HepG2 (cell line): ENCODE data around the gene SSC4D. TPM values are rescaled to one million over a fixed set of nuclear protein-coding genes. Genes with fewer than 3 reads are reported as not detected.

Source experiments
- HNRNPH1 ChIP-seq: fragments of 200-400 bp; formaldehyde crosslinking; optimal IDR thresholded peaks from 2 replicates; pipeline ENCODE3; 2017; ENCODE audit warnings: mild to moderate bottlenecking, low read depth, low read length
- KMT2B ChIP-seq: IDR thresholded peaks from 2 replicates; pipeline ENCODE4 v1.6.1; 2016; ENCODE audit warnings: missing genetic modification reagents, missing compliant biosample characterization
- PRMT3 ChIP-seq: sonication (generic); formaldehyde crosslinking; IDR thresholded peaks from 2 replicates; pipeline ENCODE4 v1.8.1; 2022; ENCODE audit warnings: low read depth, mild to moderate bottlenecking, moderate library complexity, missing genetic modification reagents, borderline replicate concordance
- RFX1 ChIP-seq: fragments of 450-650 bp; IDR thresholded peaks from 2 replicates; pipeline ENCODE4 v1.6.1; 2017
- ZBTB3 ChIP-seq: sonication (generic); formaldehyde crosslinking; IDR thresholded peaks from 2 replicates; pipeline ENCODE4 v1.4.0; 2020; ENCODE audit warnings: low read depth, mild to moderate bottlenecking, moderate library complexity, missing genetic modification reagents, borderline replicate concordance
- ZNF460 ChIP-seq: sonication (generic); formaldehyde crosslinking; IDR thresholded peaks from 2 replicates; pipeline ENCODE4 v1.5.1; 2020; ENCODE audit warnings: missing genetic modification reagents, mild to moderate bottlenecking, borderline replicate concordance
- ZNF577 ChIP-seq: sonication (generic); formaldehyde crosslinking; IDR thresholded peaks from 2 replicates; pipeline ENCODE4 v1.4.0; 2020; ENCODE audit warnings: mild to moderate bottlenecking, low read depth, missing genetic modification reagents, borderline replicate concordance
- ZNF772 ChIP-seq: sonication (generic); formaldehyde crosslinking; IDR thresholded peaks from 2 replicates; pipeline ENCODE4 v1.5.0; 2020; ENCODE audit warnings: mild to moderate bottlenecking, missing genetic modification reagents
- ZSCAN22 ChIP-seq: sonication (generic); formaldehyde crosslinking; IDR thresholded peaks from 2 replicates; pipeline ENCODE4 v1.4.0; 2020; ENCODE audit warnings: mild to moderate bottlenecking, missing genetic modification reagents
- polyA plus RNA-seq, 8 experiments: library from polyadenylated mRNA; depleted of rRNA in 3 of 8; stranded (reverse) in 7 of 8; unstranded in 1 of 8; fragments of >200 nt; fragmentation: Illumina TruSeq in 4 of 8; extraction: Trizol in 4 of 8; gene quantifications; 2 replicates each; pipeline versions ENCODE4 v1.2.1 to v1.2.3, GENCODE V29; 2011 to 2016; ENCODE audit warnings: low read depth in 4 of 8, missing spikeins in 1 of 8, mixed read lengths in 1 of 8; ENCODE audit not compliant: insufficient read depth in 1 of 8
- total RNA-seq, 5 experiments: library from RNA; depleted of rRNA; stranded (reverse); fragments of >200 nt; fragmentation: Illumina TruSeq; extraction: Trizol; gene quantifications; 2 replicates each; pipeline ENCODE4 v1.2.3, GENCODE V29; 2016; ENCODE audit warnings: low read depth in 1 of 5
- TF ChIP-seq, protein P1 (sequence below): sonication (generic); formaldehyde crosslinking; IDR thresholded peaks from 2 replicates; pipeline ENCODE4 v1.4.0; 2020; ENCODE audit warnings: low read depth, mild to moderate bottlenecking, missing genetic modification reagents
- TF ChIP-seq, protein P2 (sequence below): sonication (generic); formaldehyde crosslinking; conservative IDR thresholded peaks from 2 replicates; pipeline ENCODE4 v1.4.0; 2020; ENCODE audit warnings: mild to moderate bottlenecking, missing genetic modification reagents, moderate library complexity
- TF ChIP-seq, protein P3 (sequence below): sonication (generic); formaldehyde crosslinking; IDR thresholded peaks from 2 replicates; pipeline ENCODE4 v1.4.0; 2020; ENCODE audit warnings: missing genetic modification reagents, borderline replicate concordance
- TF ChIP-seq, protein P4 (sequence below): sonication (generic); formaldehyde crosslinking; IDR thresholded peaks from 2 replicates; pipeline ENCODE4 v1.8.0; 2022; ENCODE audit warnings: missing genetic modification reagents, mild to moderate bottlenecking, moderate library complexity, borderline replicate concordance
- TF ChIP-seq, protein P5 (sequence below): sonication (generic); formaldehyde crosslinking; IDR thresholded peaks from 2 replicates; pipeline ENCODE4 v1.5.0; 2020; ENCODE audit warnings: mild to moderate bottlenecking, missing genetic modification reagents

The SSC4D gene
- total and polyA plus RNA-seq, 2 of the 13 experiments (the other 11 are each of a cell fraction or from before 2014, with no cell fraction given): 33.3 to 63.8 TPM

DNA sequence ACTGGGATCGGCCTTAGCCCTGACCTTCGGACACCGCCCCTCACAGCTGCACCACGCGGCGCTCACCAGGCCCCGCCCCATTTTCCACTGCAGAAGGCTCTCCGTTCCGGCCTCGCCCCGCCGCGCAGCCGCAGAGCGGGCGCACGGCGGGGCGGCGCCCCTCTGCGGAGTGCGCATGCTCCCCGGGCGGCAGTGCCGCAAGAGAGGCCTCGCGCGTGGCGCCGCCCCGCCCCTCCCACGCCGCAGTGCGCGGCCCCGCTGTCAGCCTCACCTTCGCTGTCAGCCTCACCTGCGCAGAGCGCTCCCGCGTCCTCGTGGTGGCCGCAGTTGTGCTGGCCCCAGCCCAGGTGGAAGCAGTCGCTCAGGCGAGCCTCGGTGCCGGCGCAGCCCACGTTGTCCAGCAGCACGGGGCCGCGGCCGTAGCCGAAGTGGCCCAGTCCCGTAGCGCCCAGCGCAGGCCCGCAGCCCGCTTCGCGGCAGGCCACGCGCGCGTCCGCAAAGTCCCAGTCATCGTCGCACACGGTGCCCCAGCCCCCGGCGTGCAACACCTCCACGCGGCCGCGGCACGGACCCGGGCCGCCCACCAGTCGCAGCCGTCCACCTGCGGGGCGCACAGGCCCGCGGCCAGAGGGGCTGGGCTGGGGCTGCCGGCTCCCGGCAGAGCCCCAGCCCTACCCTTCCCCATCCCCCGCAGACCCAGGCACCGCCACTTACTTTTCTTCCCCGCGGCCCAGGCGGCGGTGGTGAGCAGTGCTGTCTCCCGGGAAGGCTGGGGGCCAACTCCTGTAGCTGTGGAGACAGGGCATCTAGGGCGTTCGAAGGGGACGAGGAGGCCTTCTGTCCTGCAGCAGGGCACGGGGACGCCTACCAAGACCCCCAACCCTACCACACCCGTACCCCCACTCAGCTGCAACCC is 16.1 kb downstream of the SSC4D start (continued):
- TF ChIP-seq ZNF460 (no peak), ZSCAN22 (CRISPR knock-in tag) (no peak), ZBTB3 (CRISPR knock-in tag) (no peak), ZNF772 (no peak), ZNF577 (no peak; the same call in 1 of the 2 replicates), RFX1 (no peak), HNRNPH1 (no peak), KMT2B (CRISPR knock-in tag) (peak; percentile 64), PRMT3 (0 out of 2 replicates have a peak, but pooled peaks have one; percentile 59)
- TF ChIP-seq, protein P1, sequence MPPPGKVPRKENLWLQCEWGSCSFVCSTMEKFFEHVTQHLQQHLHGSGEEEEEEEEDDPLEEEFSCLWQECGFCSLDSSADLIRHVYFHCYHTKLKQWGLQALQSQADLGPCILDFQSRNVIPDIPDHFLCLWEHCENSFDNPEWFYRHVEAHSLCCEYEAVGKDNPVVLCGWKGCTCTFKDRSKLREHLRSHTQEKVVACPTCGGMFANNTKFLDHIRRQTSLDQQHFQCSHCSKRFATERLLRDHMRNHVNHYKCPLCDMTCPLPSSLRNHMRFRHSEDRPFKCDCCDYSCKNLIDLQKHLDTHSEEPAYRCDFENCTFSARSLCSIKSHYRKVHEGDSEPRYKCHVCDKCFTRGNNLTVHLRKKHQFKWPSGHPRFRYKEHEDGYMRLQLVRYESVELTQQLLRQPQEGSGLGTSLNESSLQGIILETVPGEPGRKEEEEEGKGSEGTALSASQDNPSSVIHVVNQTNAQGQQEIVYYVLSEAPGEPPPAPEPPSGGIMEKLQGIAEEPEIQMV (CRISPR knock-in tag): no peak
- TF ChIP-seq, protein P2, sequence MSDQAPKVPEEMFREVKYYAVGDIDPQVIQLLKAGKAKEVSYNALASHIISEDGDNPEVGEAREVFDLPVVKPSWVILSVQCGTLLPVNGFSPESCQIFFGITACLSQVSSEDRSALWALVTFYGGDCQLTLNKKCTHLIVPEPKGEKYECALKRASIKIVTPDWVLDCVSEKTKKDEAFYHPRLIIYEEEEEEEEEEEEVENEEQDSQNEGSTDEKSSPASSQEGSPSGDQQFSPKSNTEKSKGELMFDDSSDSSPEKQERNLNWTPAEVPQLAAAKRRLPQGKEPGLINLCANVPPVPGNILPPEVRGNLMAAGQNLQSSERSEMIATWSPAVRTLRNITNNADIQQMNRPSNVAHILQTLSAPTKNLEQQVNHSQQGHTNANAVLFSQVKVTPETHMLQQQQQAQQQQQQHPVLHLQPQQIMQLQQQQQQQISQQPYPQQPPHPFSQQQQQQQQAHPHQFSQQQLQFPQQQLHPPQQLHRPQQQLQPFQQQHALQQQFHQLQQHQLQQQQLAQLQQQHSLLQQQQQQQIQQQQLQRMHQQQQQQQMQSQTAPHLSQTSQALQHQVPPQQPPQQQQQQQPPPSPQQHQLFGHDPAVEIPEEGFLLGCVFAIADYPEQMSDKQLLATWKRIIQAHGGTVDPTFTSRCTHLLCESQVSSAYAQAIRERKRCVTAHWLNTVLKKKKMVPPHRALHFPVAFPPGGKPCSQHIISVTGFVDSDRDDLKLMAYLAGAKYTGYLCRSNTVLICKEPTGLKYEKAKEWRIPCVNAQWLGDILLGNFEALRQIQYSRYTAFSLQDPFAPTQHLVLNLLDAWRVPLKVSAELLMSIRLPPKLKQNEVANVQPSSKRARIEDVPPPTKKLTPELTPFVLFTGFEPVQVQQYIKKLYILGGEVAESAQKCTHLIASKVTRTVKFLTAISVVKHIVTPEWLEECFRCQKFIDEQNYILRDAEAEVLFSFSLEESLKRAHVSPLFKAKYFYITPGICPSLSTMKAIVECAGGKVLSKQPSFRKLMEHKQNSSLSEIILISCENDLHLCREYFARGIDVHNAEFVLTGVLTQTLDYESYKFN (CRISPR knock-in tag): 0 out of 2 replicates have a peak, but pooled peaks have one; percentile 6
- TF ChIP-seq, protein P3, sequence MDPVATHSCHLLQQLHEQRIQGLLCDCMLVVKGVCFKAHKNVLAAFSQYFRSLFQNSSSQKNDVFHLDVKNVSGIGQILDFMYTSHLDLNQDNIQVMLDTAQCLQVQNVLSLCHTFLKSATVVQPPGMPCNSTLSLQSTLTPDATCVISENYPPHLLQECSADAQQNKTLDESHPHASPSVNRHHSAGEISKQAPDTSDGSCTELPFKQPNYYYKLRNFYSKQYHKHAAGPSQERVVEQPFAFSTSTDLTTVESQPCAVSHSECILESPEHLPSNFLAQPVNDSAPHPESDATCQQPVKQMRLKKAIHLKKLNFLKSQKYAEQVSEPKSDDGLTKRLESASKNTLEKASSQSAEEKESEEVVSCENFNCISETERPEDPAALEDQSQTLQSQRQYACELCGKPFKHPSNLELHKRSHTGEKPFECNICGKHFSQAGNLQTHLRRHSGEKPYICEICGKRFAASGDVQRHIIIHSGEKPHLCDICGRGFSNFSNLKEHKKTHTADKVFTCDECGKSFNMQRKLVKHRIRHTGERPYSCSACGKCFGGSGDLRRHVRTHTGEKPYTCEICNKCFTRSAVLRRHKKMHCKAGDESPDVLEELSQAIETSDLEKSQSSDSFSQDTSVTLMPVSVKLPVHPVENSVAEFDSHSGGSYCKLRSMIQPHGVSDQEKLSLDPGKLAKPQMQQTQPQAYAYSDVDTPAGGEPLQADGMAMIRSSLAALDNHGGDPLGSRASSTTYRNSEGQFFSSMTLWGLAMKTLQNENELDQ (CRISPR knock-in tag): no peak
- TF ChIP-seq, protein P4, sequence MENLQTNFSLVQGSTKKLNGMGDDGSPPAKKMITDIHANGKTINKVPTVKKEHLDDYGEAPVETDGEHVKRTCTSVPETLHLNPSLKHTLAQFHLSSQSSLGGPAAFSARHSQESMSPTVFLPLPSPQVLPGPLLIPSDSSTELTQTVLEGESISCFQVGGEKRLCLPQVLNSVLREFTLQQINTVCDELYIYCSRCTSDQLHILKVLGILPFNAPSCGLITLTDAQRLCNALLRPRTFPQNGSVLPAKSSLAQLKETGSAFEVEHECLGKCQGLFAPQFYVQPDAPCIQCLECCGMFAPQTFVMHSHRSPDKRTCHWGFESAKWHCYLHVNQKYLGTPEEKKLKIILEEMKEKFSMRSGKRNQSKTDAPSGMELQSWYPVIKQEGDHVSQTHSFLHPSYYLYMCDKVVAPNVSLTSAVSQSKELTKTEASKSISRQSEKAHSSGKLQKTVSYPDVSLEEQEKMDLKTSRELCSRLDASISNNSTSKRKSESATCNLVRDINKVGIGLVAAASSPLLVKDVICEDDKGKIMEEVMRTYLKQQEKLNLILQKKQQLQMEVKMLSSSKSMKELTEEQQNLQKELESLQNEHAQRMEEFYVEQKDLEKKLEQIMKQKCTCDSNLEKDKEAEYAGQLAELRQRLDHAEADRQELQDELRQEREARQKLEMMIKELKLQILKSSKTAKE (CRISPR knock-in tag): no peak
- TF ChIP-seq, protein P5, sequence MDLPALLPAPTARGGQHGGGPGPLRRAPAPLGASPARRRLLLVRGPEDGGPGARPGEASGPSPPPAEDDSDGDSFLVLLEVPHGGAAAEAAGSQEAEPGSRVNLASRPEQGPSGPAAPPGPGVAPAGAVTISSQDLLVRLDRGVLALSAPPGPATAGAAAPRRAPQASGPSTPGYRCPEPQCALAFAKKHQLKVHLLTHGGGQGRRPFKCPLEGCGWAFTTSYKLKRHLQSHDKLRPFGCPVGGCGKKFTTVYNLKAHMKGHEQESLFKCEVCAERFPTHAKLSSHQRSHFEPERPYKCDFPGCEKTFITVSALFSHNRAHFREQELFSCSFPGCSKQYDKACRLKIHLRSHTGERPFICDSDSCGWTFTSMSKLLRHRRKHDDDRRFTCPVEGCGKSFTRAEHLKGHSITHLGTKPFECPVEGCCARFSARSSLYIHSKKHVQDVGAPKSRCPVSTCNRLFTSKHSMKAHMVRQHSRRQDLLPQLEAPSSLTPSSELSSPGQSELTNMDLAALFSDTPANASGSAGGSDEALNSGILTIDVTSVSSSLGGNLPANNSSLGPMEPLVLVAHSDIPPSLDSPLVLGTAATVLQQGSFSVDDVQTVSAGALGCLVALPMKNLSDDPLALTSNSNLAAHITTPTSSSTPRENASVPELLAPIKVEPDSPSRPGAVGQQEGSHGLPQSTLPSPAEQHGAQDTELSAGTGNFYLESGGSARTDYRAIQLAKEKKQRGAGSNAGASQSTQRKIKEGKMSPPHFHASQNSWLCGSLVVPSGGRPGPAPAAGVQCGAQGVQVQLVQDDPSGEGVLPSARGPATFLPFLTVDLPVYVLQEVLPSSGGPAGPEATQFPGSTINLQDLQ (CRISPR knock-in tag): no peak
